ENCODE data around the gene PARD6B.
"Not testable (repeated sequence)": the region's sequence is repeated elsewhere in the genome, so short reads cannot be mapped to it uniquely, and the experiment has no call there.

PARD6B gene

GRCh38 chr20:50798650-50799049 is 67.3 kb downstream of the PARD6B start:
- DNase-seq (ENCODE audit: low read depth, low spot score), result no peak

- DNase-seq (ENCODE audit: low read depth, low spot score), result no peak
These were observed 68.0 kb downstream of the PARD6B start for GRCh38 chr20:50799176-50799889.

GRCh38 chr20:50799890-50800550 is 68.6 kb downstream of the PARD6B start:
- DNase-seq (ENCODE audit: low read depth, low spot score), result no peak

- DNase-seq (ENCODE audit: low read depth, low spot score), result not testable (repeated sequence)
These were observed 69.8 kb downstream of the PARD6B start for GRCh38 chr20:50800986-50801746.

GRCh38 chr20:50801747-50802125 is 70.4 kb downstream of the PARD6B start:
- DNase-seq (ENCODE audit: low read depth, low spot score), result no peak

- DNase-seq (ENCODE audit: low read depth, low spot score), result no peak
These were observed 70.9 kb downstream of the PARD6B start for GRCh38 chr20:50802289-50802688.

GRCh38 chr20:50804437-50805348 is 73.3 kb downstream of the PARD6B start:
- DNase-seq (ENCODE audit: low read depth, low spot score), result no peak

- DNase-seq (ENCODE audit: low read depth, low spot score), result no peak
These were observed 73.9 kb downstream of the PARD6B start for GRCh38 chr20:50805349-50805684.

GRCh38 chr20:50806126-50806768 is 74.9 kb downstream of the PARD6B start:
- DNase-seq (ENCODE audit: low read depth, low spot score), result no peak

Data from activated naive CD8-positive, alpha-beta T cell treated with anti-CD3 and anti-CD28 coated beads, Interleukin-2, amount 50 U/mL, for 16 hours (primary cell).